GM23338 (cell line): ENCODE results near the gene NPFF. TPM values are rescaled to one million over a fixed set of nuclear protein-coding genes. Genes with fewer than 3 reads are reported as not detected.

Experiments used
- ATAC-seq: fragments of 200-7000 bp; cut with Tn5 transposase; 3 replicates; pipeline ENCODE4 v1.9.1; 2020
- DNase-seq: peaks from one replicate; pipeline ENCODE4 v3.0.0-alpha.2; 2015; ENCODE audit warnings: low spot score
- H2AFZ ChIP-seq: fragments of 200-600 bp; sonication (generic); 2 replicates; pipeline ENCODE4 v1.8.0; 2016; ENCODE audit warnings: antibody characterized with exemption, mild to moderate bottlenecking, moderate library complexity
- H3F3A ChIP-seq: fragments of 200-600 bp; sonication (generic); replicated peaks from 2 replicates; pipeline ENCODE4 v1.8.0; 2017; ENCODE audit warnings: antibody characterized with exemption, mixed run types, low read depth
- H3K27ac ChIP-seq: fragments of 200-600 bp; sonication (generic); 2 replicates; pipeline ENCODE4 v1.6.1; 2016; ENCODE audit warnings: low read depth
- H3K27me3 ChIP-seq: fragments of 200-600 bp; sonication (generic); 2 replicates; pipeline ENCODE4 v1.8.0; 2016; ENCODE audit warnings: mild to moderate bottlenecking, mixed run types, moderate library complexity; ENCODE audit not compliant: insufficient read depth
- H3K36me3 ChIP-seq: fragments of 200-600 bp; sonication (generic); 2 replicates; pipeline ENCODE4 v1.8.0; 2016; ENCODE audit warnings: mild to moderate bottlenecking; ENCODE audit not compliant: insufficient read depth
- H3K4me1 ChIP-seq: fragments of 200-600 bp; sonication (generic); 2 replicates; pipeline ENCODE4 v1.8.0; 2016; ENCODE audit warnings: mild to moderate bottlenecking, moderate library complexity; ENCODE audit not compliant: insufficient read depth
- H3K4me2 ChIP-seq: fragments of 200-600 bp; sonication (generic); 2 replicates; pipeline ENCODE4 v1.7.1; 2017; ENCODE audit warnings: mixed run types
- H3K4me3 ChIP-seq: fragments of 200-600 bp; sonication (generic); 2 replicates; pipeline ENCODE4 v1.6.1; 2016; ENCODE audit warnings: mixed run types
- H3K79me2 ChIP-seq: fragments of 200-600 bp; sonication (generic); replicated peaks from 2 replicates; pipeline ENCODE4 v1.8.0; 2017; ENCODE audit warnings: mild to moderate bottlenecking; ENCODE audit not compliant: insufficient read depth
- H3K9me2 ChIP-seq: fragments of 200-600 bp; sonication (generic); 2 replicates; pipeline ENCODE4 v1.8.0; 2017; ENCODE audit not compliant: insufficient read depth
- H4K20me1 ChIP-seq: fragments of 200-600 bp; sonication (generic); replicated peaks from 2 replicates; pipeline ENCODE4 v1.8.0; 2017; ENCODE audit warnings: mild to moderate bottlenecking; ENCODE audit not compliant: insufficient read depth
- H3K27ac Mint-ChIP-seq: 2 replicates; pipeline ENCODE4 v1.8.0; 2020; ENCODE audit warnings: inconsistent platforms, mild to moderate bottlenecking, moderate library complexity, mixed read lengths
- H3K27me3 Mint-ChIP-seq: 3 replicates; pipeline ENCODE4 v1.8.0; 2022; ENCODE audit warnings: low read depth, mild to moderate bottlenecking, moderate library complexity, mixed read lengths, inconsistent platforms; ENCODE audit not compliant: insufficient read depth, poor library complexity
- H3K36me3 Mint-ChIP-seq: 3 replicates; pipeline ENCODE4 v1.8.0; 2021; ENCODE audit warnings: low read depth, mild to moderate bottlenecking, inconsistent platforms, moderate library complexity, mixed read lengths
- H3K4me1 Mint-ChIP-seq: 3 replicates; pipeline ENCODE4 v1.8.0; 2020; ENCODE audit warnings: mild to moderate bottlenecking, inconsistent platforms, mixed read lengths
- H3K4me3 Mint-ChIP-seq: 3 replicates; pipeline ENCODE4 v1.8.0; 2021; ENCODE audit warnings: moderate library complexity, mild to moderate bottlenecking, inconsistent platforms, mixed read lengths
- H3K9me3 Mint-ChIP-seq: 3 replicates; pipeline ENCODE4 v1.8.0; 2020; ENCODE audit warnings: moderate library complexity, mild to moderate bottlenecking, inconsistent platforms, mixed read lengths
- CTCF ChIP-seq, 2 experiments: fragments of 200-600 bp in 1 of 2; sonication (generic) in 1 of 2; conservative IDR thresholded peaks; 2 replicates each; pipeline versions ENCODE4 v1.5.1 to v1.6.1; 2016 to 2017; ENCODE audit warnings: antibody characterized with exemption in 2 of 2, low read depth in 2 of 2, mild to moderate bottlenecking in 2 of 2, moderate library complexity in 1 of 2
- EZH2phosphoT487 ChIP-seq: fragments of 200-600 bp; sonication (generic); IDR thresholded peaks from one replicate; pipeline ENCODE4 v1.8.1; 2018; ENCODE audit warnings: antibody characterized with exemption; ENCODE audit not compliant: unreplicated experiment
- NANOG ChIP-seq: IDR thresholded peaks from 2 replicates; pipeline ENCODE4 v1.6.1; 2016; ENCODE audit warnings: antibody characterized with exemption, borderline replicate concordance
- ZNF114 ChIP-seq: fragments of 250-450 bp; sonication (Bioruptor Pico); IDR thresholded peaks from 2 replicates; pipeline ENCODE4 v1.5.0; 2020; ENCODE audit warnings: mild to moderate bottlenecking, moderate library complexity
- ZNF462 ChIP-seq: fragments of 250-450 bp; sonication (Bioruptor Pico); IDR thresholded peaks from 2 replicates; pipeline ENCODE4 v1.5.0; 2020; ENCODE audit warnings: mild to moderate bottlenecking, moderate library complexity
- polyA plus RNA-seq: library from polyadenylated mRNA; unstranded; fragments of >200 nt; fragmentation: Nextera tagmentation; extraction: Ambion mirVana; gene quantifications from 2 replicates; pipeline ENCODE4 v1.2.1, GENCODE V29; 2016
- total RNA-seq: library from RNA; depleted of rRNA; stranded (reverse); fragments of >200 nt; shearing (Covaris generic); gene quantifications from 2 replicates; pipeline ENCODE4 v1.2.3, GENCODE V29; 2014
- TF ChIP-seq, protein P1 (sequence below): IDR thresholded peaks from 2 replicates; pipeline ENCODE4 v1.6.1; 2016; ENCODE audit warnings: antibody characterized with exemption

Gene NPFF
- total and polyA plus RNA-seq, 2 experiments from 2014 or later: 0.69 to 0.71 TPM

GRCh38 chr12:53538209-53538689 is 31.0 kb upstream of the NPFF start (continued):
- no peak for TF ChIP-seq ZNF462 (CRISPR knock-in tag)
- TF ChIP-seq EZH2phosphoT487: no peak
- TF ChIP-seq ZNF114: no peak
- no peak for TF ChIP-seq CTCF (conservative IDR thresholded peaks at IDR 0.05; ENCODE audit: low read depth in 2 of 2)

DNA sequence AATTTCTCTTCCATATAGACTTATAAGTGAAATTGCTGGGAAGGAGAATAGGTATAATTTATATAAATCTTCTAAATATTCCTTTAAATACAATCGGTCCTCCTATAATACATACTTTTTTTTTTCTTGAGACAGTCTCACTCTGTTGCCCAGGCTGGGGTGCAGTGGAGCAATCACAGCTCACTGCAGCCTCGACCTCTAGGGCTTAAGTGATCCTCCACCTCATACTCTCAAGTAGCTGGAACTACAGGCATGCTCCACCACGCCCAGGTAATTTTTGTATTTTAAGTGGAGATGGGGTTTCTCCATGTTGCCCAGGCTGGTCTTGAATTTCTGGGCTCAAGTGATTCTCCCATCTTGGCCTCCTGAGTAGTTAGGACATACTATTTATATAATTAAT is 29.7 kb upstream of the NPFF start:
- H3K27me3 ChIP-seq: no peaks in the 10 kb centered on the region
- no peak overlapping the region for H3K4me3 ChIP-seq
- peaks cover 11% of the 10 kb centered on the region; the same call in 1 of the 2 replicates for H3K36me3 ChIP-seq
- no peaks in the 10 kb centered on the region; the same call in 1 of the 2 replicates for H4K20me1 ChIP-seq
- H3K9me2 ChIP-seq: no peaks in the 10 kb centered on the region
- Mint-ChIP-seq H3K27me3 (peaks cover 2% of the 10 kb centered on the region), H3K4me3 (no peak overlapping the region), H3K4me1 (no peaks in the 10 kb centered on the region), H3K27ac (no peak overlapping the region), H3K36me3 (peaks cover 10% of the 10 kb centered on the region), H3K9me3 (no peaks in the 10 kb centered on the region)
- no peak overlapping the region for H3K4me2 ChIP-seq
- H3K27ac ChIP-seq: no peak overlapping the region
- H3K79me2 ChIP-seq: no peaks in the 10 kb centered on the region
- ATAC-seq: no peak
- H2AFZ ChIP-seq: no peak overlapping the region
- H3F3A ChIP-seq: no peaks in the 10 kb centered on the region
- no peaks in the 10 kb centered on the region for H3K4me1 ChIP-seq
- DNase-seq: no peak
- TF ChIP-seq EZH2phosphoT487: no peak
- TF ChIP-seq, protein P1, sequence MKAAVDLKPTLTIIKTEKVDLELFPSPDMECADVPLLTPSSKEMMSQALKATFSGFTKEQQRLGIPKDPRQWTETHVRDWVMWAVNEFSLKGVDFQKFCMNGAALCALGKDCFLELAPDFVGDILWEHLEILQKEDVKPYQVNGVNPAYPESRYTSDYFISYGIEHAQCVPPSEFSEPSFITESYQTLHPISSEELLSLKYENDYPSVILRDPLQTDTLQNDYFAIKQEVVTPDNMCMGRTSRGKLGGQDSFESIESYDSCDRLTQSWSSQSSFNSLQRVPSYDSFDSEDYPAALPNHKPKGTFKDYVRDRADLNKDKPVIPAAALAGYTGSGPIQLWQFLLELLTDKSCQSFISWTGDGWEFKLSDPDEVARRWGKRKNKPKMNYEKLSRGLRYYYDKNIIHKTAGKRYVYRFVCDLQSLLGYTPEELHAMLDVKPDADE: no peak
- TF ChIP-seq CTCF (conservative IDR thresholded peaks at IDR 0.05; ENCODE audit: low read depth in 2 of 2): no peak
- TF ChIP-seq NANOG: no peak
